Body of pancreas (tissue), 4 donors: ENCODE measurements around the gene PCNX1.

Source experiments
- POLR2A ChIP-seq, 3 donors: fragments of 450-650 bp; IDR thresholded peaks; one replicate each; pipeline ENCODE4 v1.6.1; 2016; ENCODE audit warnings: antibody characterized with exemption in 3 of 3, mild to moderate bottlenecking in 2 of 3
- TF ChIP-seq, protein P1 (sequence below), 7 experiments: fragments of 450-650 bp in 4 of 7; fragments of 200-600 bp in 3 of 7; sonication (generic) in 3 of 7; IDR thresholded peaks; one replicate each; pipeline ENCODE4 v1.5.1; 2016 to 2019; ENCODE audit warnings: antibody characterized with exemption in 7 of 7

DNA sequence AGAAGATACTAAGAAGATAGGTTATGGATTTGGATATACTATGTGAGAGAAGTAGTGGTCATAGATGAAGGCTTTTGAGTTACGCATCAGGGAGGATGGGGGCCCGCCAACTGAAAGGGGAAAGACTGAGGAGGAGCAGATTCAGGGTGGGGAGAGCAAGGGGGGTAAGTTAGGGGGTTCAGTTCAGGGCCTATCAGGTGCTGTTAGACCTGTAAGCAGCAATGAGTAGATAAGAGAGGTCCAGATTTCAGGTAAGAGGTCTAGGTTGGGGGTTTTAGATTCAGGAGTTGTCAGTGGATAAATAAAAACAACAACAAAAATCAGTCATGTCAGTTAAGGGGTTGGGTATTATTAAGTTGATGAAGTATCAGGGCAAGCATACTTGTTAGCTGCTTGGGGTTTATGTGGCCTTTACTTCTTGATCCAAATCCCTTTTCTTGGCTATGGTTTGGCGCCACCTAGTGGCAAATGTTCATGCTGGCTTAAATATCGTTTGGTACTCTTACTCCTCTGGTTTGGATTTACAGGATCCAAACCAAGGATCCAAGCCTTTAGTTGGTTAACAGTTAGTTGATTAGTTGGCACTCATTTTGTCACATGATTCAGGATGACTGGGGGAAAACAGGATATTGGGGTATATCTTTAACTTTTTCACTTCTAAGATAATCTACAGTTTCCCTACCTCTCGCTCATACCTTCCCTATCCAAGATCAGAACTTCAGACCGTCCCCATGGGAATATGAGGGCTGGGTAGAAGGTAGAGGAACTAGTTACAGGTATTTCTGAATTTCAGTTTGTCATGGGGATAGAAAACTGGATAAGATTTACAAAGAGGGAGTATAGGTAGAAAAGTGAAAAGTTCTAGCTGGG, 65.1 kb downstream of the PCNX1 start:
- TF ChIP-seq, protein P1, sequence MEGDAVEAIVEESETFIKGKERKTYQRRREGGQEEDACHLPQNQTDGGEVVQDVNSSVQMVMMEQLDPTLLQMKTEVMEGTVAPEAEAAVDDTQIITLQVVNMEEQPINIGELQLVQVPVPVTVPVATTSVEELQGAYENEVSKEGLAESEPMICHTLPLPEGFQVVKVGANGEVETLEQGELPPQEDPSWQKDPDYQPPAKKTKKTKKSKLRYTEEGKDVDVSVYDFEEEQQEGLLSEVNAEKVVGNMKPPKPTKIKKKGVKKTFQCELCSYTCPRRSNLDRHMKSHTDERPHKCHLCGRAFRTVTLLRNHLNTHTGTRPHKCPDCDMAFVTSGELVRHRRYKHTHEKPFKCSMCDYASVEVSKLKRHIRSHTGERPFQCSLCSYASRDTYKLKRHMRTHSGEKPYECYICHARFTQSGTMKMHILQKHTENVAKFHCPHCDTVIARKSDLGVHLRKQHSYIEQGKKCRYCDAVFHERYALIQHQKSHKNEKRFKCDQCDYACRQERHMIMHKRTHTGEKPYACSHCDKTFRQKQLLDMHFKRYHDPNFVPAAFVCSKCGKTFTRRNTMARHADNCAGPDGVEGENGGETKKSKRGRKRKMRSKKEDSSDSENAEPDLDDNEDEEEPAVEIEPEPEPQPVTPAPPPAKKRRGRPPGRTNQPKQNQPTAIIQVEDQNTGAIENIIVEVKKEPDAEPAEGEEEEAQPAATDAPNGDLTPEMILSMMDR (IDR thresholded peaks at IDR 0.05), result peak; percentile 67 to 97 (median 91)
- no peak for TF ChIP-seq POLR2A (IDR thresholded peaks at IDR 0.05)
